HFFc6 (cell line): ENCODE data around the gene CAMK4. TPM values are rescaled to one million over a fixed set of nuclear protein-coding genes. Genes with fewer than 3 reads are reported as not detected.

Experiments used
- DNase-seq: peaks from one replicate; pipeline ENCODE4 v3.0.0-alpha.2; 2018
- H3K27ac Mint-ChIP-seq: 2 replicates; pipeline ENCODE4 v1.8.0; 2020; ENCODE audit warnings: mild to moderate bottlenecking, mixed read lengths
- H3K27me3 Mint-ChIP-seq: 2 replicates; pipeline ENCODE4 v1.8.0; 2021; ENCODE audit warnings: mild to moderate bottlenecking, moderate library complexity, mixed read lengths; ENCODE audit not compliant: insufficient read depth
- H3K36me3 Mint-ChIP-seq: 2 replicates; pipeline ENCODE4 v1.8.0; 2021; ENCODE audit warnings: low read depth, mixed read lengths
- H3K4me1 Mint-ChIP-seq: 2 replicates; pipeline ENCODE4 v1.8.0; 2020; ENCODE audit warnings: low read depth, mixed read lengths
- H3K4me3 Mint-ChIP-seq: 2 replicates; pipeline ENCODE4 v1.8.0; 2020; ENCODE audit warnings: mild to moderate bottlenecking, moderate library complexity, mixed read lengths
- H3K9me3 Mint-ChIP-seq: 2 replicates; pipeline ENCODE4 v1.8.0; 2020; ENCODE audit warnings: mild to moderate bottlenecking, mixed read lengths
- CTCF ChIP-seq: fragments of 200-600 bp; sonication (generic); IDR thresholded peaks from 2 replicates; pipeline ENCODE4 v1.5.0; 2021; ENCODE audit warnings: antibody characterized with exemption, mild to moderate bottlenecking
- total RNA-seq, 6 experiments: library from RNA; stranded (reverse); fragmentation: NEBNext Ultra II Directional; extraction: Animal tissue kit (Norgen Biotek cat#: 25700); gene quantifications; 2 replicates in 1 of 6; 3 replicates in 5 of 6; pipeline ENCODE4 v1.2.3, GENCODE V29; 2021

CAMK4 gene
- total RNA-seq, 6 experiments from 2014 or later, result 3.8 to 5.7 (median 4.4) TPM

GRCh38 chr5:111453747-111454146 lies 229.6 kb downstream of the CAMK4 start:
- peak; percentile 43 for DNase-seq
- Mint-ChIP-seq H3K9me3 (no peaks in the 10 kb centered on the region), H3K27me3 (no peaks in the 10 kb centered on the region), H3K4me1 (peaks cover 31% of the 10 kb centered on the region), H3K36me3 (no peaks in the 10 kb centered on the region), H3K4me3 (peak overlapping the region; percentile 77), H3K27ac (peak overlapping the region; percentile 86)
- TF ChIP-seq CTCF, result no peak

- no peaks in the 10 kb centered on the region for H3K36me3 Mint-ChIP-seq
- peaks cover 31% of the 10 kb centered on the region for H3K4me1 Mint-ChIP-seq
- no peak for TF ChIP-seq CTCF
- peak overlapping the region; percentile 86 for H3K27ac Mint-ChIP-seq
- H3K9me3 Mint-ChIP-seq, result no peaks in the 10 kb centered on the region
- no peaks in the 10 kb centered on the region for H3K27me3 Mint-ChIP-seq
- peak overlapping the region; percentile 77 for H3K4me3 Mint-ChIP-seq
- DNase-seq, result peak; percentile 70
Observed at GRCh38 chr5:111454198-111454622, 230.0 kb downstream of the CAMK4 start.

GRCh38 chr5:111454776-111455175 lies 230.6 kb downstream of the CAMK4 start:
- Mint-ChIP-seq H3K27me3 (no peaks in the 10 kb centered on the region), H3K4me1 (peaks cover 31% of the 10 kb centered on the region), H3K27ac (0 out of 2 replicates have a peak overlapping the region, but pooled peaks have one; percentile 86), H3K36me3 (no peaks in the 10 kb centered on the region), H3K4me3 (peak overlapping the region; percentile 77; the same call in 1 of the 2 replicates), H3K9me3 (no peaks in the 10 kb centered on the region)
- no peak for DNase-seq
- TF ChIP-seq CTCF, result no peak

GRCh38 chr5:111461255-111461671 lies 237.1 kb downstream of the CAMK4 start:
- peak; percentile 71 for TF ChIP-seq CTCF
- Mint-ChIP-seq H3K4me1 (no peaks in the 10 kb centered on the region), H3K9me3 (no peaks in the 10 kb centered on the region), H3K36me3 (no peaks in the 10 kb centered on the region), H3K4me3 (no peak overlapping the region), H3K27me3 (no peaks in the 10 kb centered on the region; the same call in 1 of the 2 replicates), H3K27ac (no peak overlapping the region)
- DNase-seq, result peak; percentile 8

GRCh38 chr5:111461934-111462333 lies 237.8 kb downstream of the CAMK4 start:
- H3K4me3 Mint-ChIP-seq, result no peak overlapping the region
- no peak for TF ChIP-seq CTCF
- H3K36me3 Mint-ChIP-seq, result no peaks in the 10 kb centered on the region
- no peak overlapping the region for H3K27ac Mint-ChIP-seq
- no peaks in the 10 kb centered on the region; the same call in 1 of the 2 replicates for H3K27me3 Mint-ChIP-seq
- no peaks in the 10 kb centered on the region for H3K9me3 Mint-ChIP-seq
- no peaks in the 10 kb centered on the region for H3K4me1 Mint-ChIP-seq
- no peak for DNase-seq

GRCh38 chr5:111463311-111463710 lies 239.1 kb downstream of the CAMK4 start:
- H3K27me3 Mint-ChIP-seq, result no peaks in the 10 kb centered on the region; the same call in 1 of the 2 replicates
- no peak overlapping the region for H3K4me3 Mint-ChIP-seq
- no peaks in the 10 kb centered on the region for H3K4me1 Mint-ChIP-seq
- no peak for DNase-seq
- H3K27ac Mint-ChIP-seq, result no peak overlapping the region
- H3K9me3 Mint-ChIP-seq, result no peaks in the 10 kb centered on the region
- H3K36me3 Mint-ChIP-seq, result no peaks in the 10 kb centered on the region
- no peak for TF ChIP-seq CTCF
